ENCODE data around the gene AP3D1. TPM values are rescaled to one million over a fixed set of nuclear protein-coding genes. Genes with fewer than 3 reads are reported as not detected.

AP3D1 gene
- total and polyA plus RNA-seq, 9 of the 15 experiments (the other 6 are each of a cell fraction or from before 2014, with no cell fraction given) = 1.2 to 86.1 (median 35.9) TPM

DNA sequence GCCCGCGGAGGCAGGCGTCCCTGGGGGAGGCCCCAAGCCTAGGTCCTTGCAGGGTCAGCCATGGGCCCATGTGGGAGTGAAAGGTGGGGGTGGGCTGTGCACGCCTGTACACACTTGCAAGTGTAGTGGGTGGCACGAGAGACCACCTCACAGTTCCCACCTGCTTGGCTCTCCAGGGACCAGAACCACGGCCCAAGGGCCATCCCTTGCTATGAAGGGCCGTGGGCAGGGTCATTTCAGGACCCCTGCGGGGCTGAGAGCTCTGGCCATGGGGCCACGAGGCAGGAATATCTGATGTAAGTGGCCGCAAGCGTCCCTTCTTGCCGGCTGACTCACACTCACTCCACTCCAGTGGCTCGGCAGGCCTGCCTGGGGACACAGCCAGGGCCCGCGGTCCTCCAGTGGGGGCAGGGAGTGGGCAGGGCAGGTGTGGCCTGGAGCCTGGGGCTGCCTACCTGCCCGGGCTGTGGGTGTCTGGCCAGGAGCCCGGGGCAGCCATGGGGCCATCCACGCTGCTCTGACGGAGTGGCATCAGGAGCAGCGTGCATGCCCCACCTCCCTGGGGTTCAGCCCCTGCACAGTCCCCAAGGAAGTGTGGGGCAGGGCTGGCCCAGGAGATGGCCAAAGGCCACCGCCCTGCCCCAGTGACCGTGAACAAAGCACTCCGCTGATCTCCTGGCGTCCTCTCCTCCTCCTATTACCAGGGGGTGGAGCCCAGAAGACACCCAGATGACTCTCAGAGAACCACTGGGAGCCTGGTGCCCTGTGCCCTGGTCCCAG is 91.8 kb downstream of the AP3D1 start:
- H2AFZ ChIP-seq (ENCODE audit: low read depth, low read length) = peak overlapping the region; percentile 86
- TSS peak; percentile 36 for BruUV-seq (replicated peaks)
- in situ Hi-C loops (cut with MboI) = no loop called here
- H3K79me2 ChIP-seq (ENCODE audit: control insufficient read depth, insufficient read depth, low read length) = peaks cover 13% of the 10 kb centered on the region
- H3K27ac ChIP-seq (ENCODE audit: extremely low read depth, low read depth, low read length) = peak overlapping the region; percentile 100
- peak overlapping the region; percentile 95 for H3K4me2 ChIP-seq (ENCODE audit: insufficient read depth, low read length)
- H4K20me1 ChIP-seq (replicated peaks; ENCODE audit: control insufficient read depth, insufficient read depth, low read length) = no peaks in the 10 kb centered on the region
- H3K4me3 ChIP-seq = peak overlapping the region; percentile 76
- peak overlapping the region; percentile 97 to 98 for H3K9ac ChIP-seq (ENCODE audit: insufficient read depth in 1 of 2, low read depth in 2 of 2, low read length in 2 of 2)
- no peaks in the 10 kb centered on the region for H3K9me3 ChIP-seq (replicated peaks; ENCODE audit: control insufficient read depth, insufficient read depth, low read depth, low read length)
- no peaks in the 10 kb centered on the region for H3K36me3 ChIP-seq (ENCODE audit: control insufficient read depth, insufficient read depth, low read length)
- CTCF ChIA-PET (ENCODE audit: low intra/inter-chr PET ratio) = no interaction called here
- no peaks in the 10 kb centered on the region for H3K27me3 ChIP-seq (ENCODE audit: control insufficient read depth in 2 of 2, insufficient read depth in 2 of 2, low read length in 2 of 2)
- 3% methylated on average over 24 of the region's 24 CpGs for WGBS (ENCODE audit: insufficient coverage, low coverage, missing lambda C conversion rate)
- H3K4me1 ChIP-seq (replicated peaks in 1 of 2; ENCODE audit: control insufficient read depth in 2 of 2, insufficient read depth in 2 of 2, low read length in 2 of 2) = peaks cover 54 to 88% of the 10 kb centered on the region in 2 experiments
- FAIRE-seq (peak; percentile 91), DNase-seq (ENCODE audit: extremely low read depth in 1 of 4, low spot score in 3 of 4) (peak in 2 of 4 experiments; percentile 65 to 89), ATAC-seq (peak; percentile 73)
- H3K9me1 ChIP-seq (ENCODE audit: control insufficient read depth, insufficient read depth, low read length) = no peaks in the 10 kb centered on the region
- POLR2A ChIA-PET = interaction anchor here (0.6 to 6.8 kb wide), 15 partner anchors 8 to 204 kb away, joined by 3 to 72 read pairs (median 4); partner anchors contain the start of gene MKNK2
- intact Hi-C loops (cut with micrococcal nuclease) = loop anchor here (5.0 kb wide), 1 partner anchor 132 kb away; no protein-coding TSS in a partner anchor
- TF ChIP-seq ZNF311 (CRISPR knock-in tag; IDR thresholded peaks at IDR 0.05) (peak; percentile 86; the same call in 1 of the 2 replicates), CEBPB (tag; IDR thresholded peaks at IDR 0.05) (peak; percentile 93), ZNF41 (CRISPR knock-in tag; conservative IDR thresholded peaks at IDR 0.05) (peak; percentile 68), SP1 (CRISPR knock-in tag; IDR thresholded peaks at IDR 0.05) (no peak; the same call in none of the 2 replicates), ZNF197 (CRISPR knock-in tag; IDR thresholded peaks at IDR 0.05; ENCODE audit: low read depth) (peak; percentile 94; the same call in 1 of the 2 replicates), ZNF717 (CRISPR knock-in tag; IDR thresholded peaks at IDR 0.05) (peak; percentile 63; the same call in 1 of the 2 replicates), SIX5 (IDR thresholded peaks at IDR 0.05; ENCODE audit: borderline replicate concordance in 1 of 2, insufficient read depth in 1 of 2, low read depth in 1 of 2, low read length in 2 of 2) (no peak)
- TF ChIP-seq, protein P1, sequence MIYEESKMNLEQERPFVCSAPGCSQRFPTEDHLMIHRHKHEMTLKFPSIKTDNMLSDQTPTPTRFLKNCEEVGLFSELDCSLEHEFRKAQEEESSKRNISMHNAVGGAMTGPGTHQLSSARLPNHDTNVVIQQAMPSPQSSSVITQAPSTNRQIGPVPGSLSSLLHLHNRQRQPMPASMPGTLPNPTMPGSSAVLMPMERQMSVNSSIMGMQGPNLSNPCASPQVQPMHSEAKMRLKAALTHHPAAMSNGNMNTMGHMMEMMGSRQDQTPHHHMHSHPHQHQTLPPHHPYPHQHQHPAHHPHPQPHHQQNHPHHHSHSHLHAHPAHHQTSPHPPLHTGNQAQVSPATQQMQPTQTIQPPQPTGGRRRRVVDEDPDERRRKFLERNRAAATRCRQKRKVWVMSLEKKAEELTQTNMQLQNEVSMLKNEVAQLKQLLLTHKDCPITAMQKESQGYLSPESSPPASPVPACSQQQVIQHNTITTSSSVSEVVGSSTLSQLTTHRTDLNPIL (CRISPR knock-in tag; IDR thresholded peaks at IDR 0.05) = peak; percentile 62; the same call in 1 of the 2 replicates
- TF ChIP-seq, protein P2, sequence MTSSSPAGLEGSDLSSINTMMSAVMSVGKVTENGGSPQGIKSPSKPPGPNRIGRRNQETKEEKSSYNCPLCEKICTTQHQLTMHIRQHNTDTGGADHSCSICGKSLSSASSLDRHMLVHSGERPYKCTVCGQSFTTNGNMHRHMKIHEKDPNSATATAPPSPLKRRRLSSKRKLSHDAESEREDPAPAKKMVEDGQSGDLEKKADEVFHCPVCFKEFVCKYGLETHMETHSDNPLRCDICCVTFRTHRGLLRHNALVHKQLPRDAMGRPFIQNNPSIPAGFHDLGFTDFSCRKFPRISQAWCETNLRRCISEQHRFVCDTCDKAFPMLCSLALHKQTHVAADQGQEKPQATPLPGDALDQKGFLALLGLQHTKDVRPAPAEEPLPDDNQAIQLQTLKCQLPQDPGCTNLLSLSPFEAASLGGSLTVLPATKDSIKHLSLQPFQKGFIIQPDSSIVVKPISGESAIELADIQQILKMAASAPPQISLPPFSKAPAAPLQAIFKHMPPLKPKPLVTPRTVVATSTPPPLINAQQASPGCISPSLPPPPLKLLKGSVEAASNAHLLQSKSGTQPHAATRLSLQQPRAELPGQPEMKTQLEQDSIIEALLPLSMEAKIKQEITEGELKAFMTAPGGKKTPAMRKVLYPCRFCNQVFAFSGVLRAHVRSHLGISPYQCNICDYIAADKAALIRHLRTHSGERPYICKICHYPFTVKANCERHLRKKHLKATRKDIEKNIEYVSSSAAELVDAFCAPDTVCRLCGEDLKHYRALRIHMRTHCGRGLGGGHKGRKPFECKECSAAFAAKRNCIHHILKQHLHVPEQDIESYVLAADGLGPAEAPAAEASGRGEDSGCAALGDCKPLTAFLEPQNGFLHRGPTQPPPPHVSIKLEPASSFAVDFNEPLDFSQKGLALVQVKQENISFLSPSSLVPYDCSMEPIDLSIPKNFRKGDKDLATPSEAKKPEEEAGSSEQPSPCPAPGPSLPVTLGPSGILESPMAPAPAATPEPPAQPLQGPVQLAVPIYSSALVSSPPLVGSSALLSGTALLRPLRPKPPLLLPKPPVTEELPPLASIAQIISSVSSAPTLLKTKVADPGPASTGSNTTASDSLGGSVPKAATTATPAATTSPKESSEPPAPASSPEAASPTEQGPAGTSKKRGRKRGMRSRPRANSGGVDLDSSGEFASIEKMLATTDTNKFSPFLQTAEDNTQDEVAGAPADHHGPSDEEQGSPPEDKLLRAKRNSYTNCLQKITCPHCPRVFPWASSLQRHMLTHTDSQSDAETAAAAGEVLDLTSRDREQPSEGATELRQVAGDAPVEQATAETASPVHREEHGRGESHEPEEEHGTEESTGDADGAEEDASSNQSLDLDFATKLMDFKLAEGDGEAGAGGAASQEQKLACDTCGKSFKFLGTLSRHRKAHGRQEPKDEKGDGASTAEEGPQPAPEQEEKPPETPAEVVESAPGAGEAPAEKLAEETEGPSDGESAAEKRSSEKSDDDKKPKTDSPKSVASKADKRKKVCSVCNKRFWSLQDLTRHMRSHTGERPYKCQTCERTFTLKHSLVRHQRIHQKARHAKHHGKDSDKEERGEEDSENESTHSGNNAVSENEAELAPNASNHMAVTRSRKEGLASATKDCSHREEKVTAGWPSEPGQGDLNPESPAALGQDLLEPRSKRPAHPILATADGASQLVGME (CRISPR knock-in tag; IDR thresholded peaks at IDR 0.05) = peak; percentile 62; the same call in 1 of the 2 replicates
- TF ChIP-seq, protein P3, sequence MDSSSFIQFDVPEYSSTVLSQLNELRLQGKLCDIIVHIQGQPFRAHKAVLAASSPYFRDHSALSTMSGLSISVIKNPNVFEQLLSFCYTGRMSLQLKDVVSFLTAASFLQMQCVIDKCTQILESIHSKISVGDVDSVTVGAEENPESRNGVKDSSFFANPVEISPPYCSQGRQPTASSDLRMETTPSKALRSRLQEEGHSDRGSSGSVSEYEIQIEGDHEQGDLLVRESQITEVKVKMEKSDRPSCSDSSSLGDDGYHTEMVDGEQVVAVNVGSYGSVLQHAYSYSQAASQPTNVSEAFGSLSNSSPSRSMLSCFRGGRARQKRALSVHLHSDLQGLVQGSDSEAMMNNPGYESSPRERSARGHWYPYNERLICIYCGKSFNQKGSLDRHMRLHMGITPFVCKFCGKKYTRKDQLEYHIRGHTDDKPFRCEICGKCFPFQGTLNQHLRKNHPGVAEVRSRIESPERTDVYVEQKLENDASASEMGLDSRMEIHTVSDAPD (CRISPR knock-in tag; IDR thresholded peaks at IDR 0.05) = peak; percentile 10; the same call in 1 of the 2 replicates
